K562 (cell line): Measurements from ENCODE around the gene SLC2A8. TPM values are rescaled to one million over a fixed set of nuclear protein-coding genes. Genes with fewer than 3 reads are reported as not detected.
A peak's percentile ranks its signal among the peaks of the same experiment; 100 is the strongest.

Experiments
- ATAC-seq: fragments of 200-7000 bp; cut with Tn5 transposase; 3 replicates; pipeline ENCODE4 v1.9.1; 2020; ENCODE audit warnings: moderate library complexity
- BruUV-seq: library from RNA; stranded (reverse); fragments of 400-500 nt; replicated peaks from 2 replicates; lab custom pipeline; 2021; lab: Mats Ljungman, UMichigan
- CTCF ChIA-PET: fragments of 300-600 bp; formaldehyde crosslinking; extraction: SDS; loops from one replicate; lab custom pipeline; 2021; ENCODE audit warnings: low intra/inter-chr PET ratio; lab: Yijun Ruan, JAX
- POLR2A ChIA-PET: fragments of 300-600, 350-650 bp; sonication (Branson Sonifier 250); formaldehyde crosslinking; extraction: SDS; loops from one replicate; lab custom pipeline; 2021; ENCODE audit warnings: antibody characterized with exemption, inconsistent platforms; lab: Yijun Ruan, JAX
- DNase-seq, 4 experiments: peaks; one replicate each; pipeline versions ENCODE4 v3.0.0 to v3.0.0-alpha.2; 2011 to 2018; ENCODE audit warnings: low spot score in 3 of 4, mixed read lengths in 3 of 4; ENCODE audit errors: extremely low read depth in 1 of 4
- FAIRE-seq: peaks from 2 replicates; lab custom pipeline; 2011; peaks lifted over from hg19 to GRCh38; lab: Jason Lieb, UNC
- H2AFZ ChIP-seq: 2 replicates; pipeline ENCODE4 v1.6.0; 2011; ENCODE audit warnings: low read depth, low read length, control low read depth, inconsistent platforms
- H3K27ac ChIP-seq: fragments of 200-600 bp; 3 replicates; pipeline ENCODE4 v1.8.0; 2011; ENCODE audit warnings: low read depth, mild to moderate bottlenecking, control low read depth, inconsistent platforms, low read length, moderate library complexity, mixed read lengths; ENCODE audit errors: extremely low read depth
- H3K27me3 ChIP-seq, 2 experiments: fragments of 300-600 bp in 1 of 2; 2 replicates in 1 of 2; 3 replicates in 1 of 2; pipeline versions ENCODE4 v1.6.0 to v1.8.0; 2011; ENCODE audit warnings: inconsistent platforms in 2 of 2, low read length in 2 of 2, mild to moderate bottlenecking in 1 of 2, mixed read lengths in 1 of 2, moderate library complexity in 1 of 2; ENCODE audit not compliant: control insufficient read depth in 2 of 2, insufficient read depth in 2 of 2
- H3K36me3 ChIP-seq: fragments of 300-600 bp; 3 replicates; pipeline ENCODE4 v1.8.0; 2011; ENCODE audit warnings: mild to moderate bottlenecking, low read length, inconsistent platforms; ENCODE audit not compliant: control insufficient read depth, insufficient read depth
- H3K4me1 ChIP-seq, 2 experiments: fragments of 200-600 bp in 1 of 2; replicated peaks in 1 of 2; 2 replicates in 1 of 2; 3 replicates in 1 of 2; pipeline versions ENCODE4 v1.5.1 to v1.8.0; 2011; ENCODE audit warnings: inconsistent platforms in 2 of 2, low read length in 2 of 2, mild to moderate bottlenecking in 1 of 2, mixed read lengths in 1 of 2, moderate library complexity in 1 of 2; ENCODE audit not compliant: control insufficient read depth in 2 of 2, insufficient read depth in 2 of 2
- H3K4me2 ChIP-seq: 2 replicates; pipeline ENCODE4 v1.6.1; 2011; ENCODE audit warnings: low read length, control low read depth, inconsistent platforms, mixed read lengths; ENCODE audit not compliant: insufficient read depth
- H3K4me3 ChIP-seq: fragments of 200-600 bp; sonication (generic), shearing (Covaris generic); 2 replicates; pipeline ENCODE4 v1.5.1; 2016; ENCODE audit warnings: control low read depth, inconsistent platforms
- H3K79me2 ChIP-seq: fragments of 200-600 bp; 3 replicates; pipeline ENCODE4 v1.8.0; 2011; ENCODE audit warnings: low read length, inconsistent platforms; ENCODE audit not compliant: control insufficient read depth, insufficient read depth
- H3K9ac ChIP-seq, 2 experiments: 2 replicates each; pipeline versions ENCODE4 v1.6.0 to v1.6.1; 2011; ENCODE audit warnings: low read depth in 2 of 2, low read length in 2 of 2, control low read depth in 1 of 2, inconsistent platforms in 1 of 2, mild to moderate bottlenecking in 1 of 2, mixed read lengths in 1 of 2; ENCODE audit not compliant: insufficient read depth in 1 of 2
- H3K9me1 ChIP-seq: one replicate; pipeline ENCODE4 v1.6.0; 2011; ENCODE audit warnings: inconsistent platforms, mild to moderate bottlenecking, low read length, moderate library complexity; ENCODE audit not compliant: control insufficient read depth, insufficient read depth
- H3K9me3 ChIP-seq: replicated peaks from 2 replicates; pipeline ENCODE4 v1.5.1; 2011; ENCODE audit warnings: low read depth, low read length, inconsistent platforms; ENCODE audit not compliant: control insufficient read depth, insufficient read depth
- H4K20me1 ChIP-seq: replicated peaks from 2 replicates; pipeline ENCODE4 v1.6.1; 2011; ENCODE audit warnings: low read length, inconsistent platforms, mixed read lengths; ENCODE audit not compliant: control insufficient read depth, insufficient read depth
- PCBP1 ChIP-seq: fragments of 200-400 bp; formaldehyde crosslinking; IDR thresholded peaks from 2 replicates; pipeline ENCODE4 v1.6.1; 2018; ENCODE audit warnings: mild to moderate bottlenecking, low read depth, low read length; ENCODE audit not compliant: poor library complexity, severe bottlenecking
- SPI1 ChIP-seq: IDR thresholded peaks from 2 replicates; pipeline ENCODE4 v1.6.1; 2011; ENCODE audit warnings: low read depth, low read length, control low read depth, borderline replicate concordance
- VEZF1 ChIP-seq: fragments of 200-800 bp; sonication (Bioruptor generic); IDR thresholded peaks from 2 replicates; pipeline ENCODE4 v1.6.1; 2017; ENCODE audit warnings: missing genetic modification characterization, missing compliant biosample characterization
- WGBS: fragments of 100-300 bp; shearing (Covaris generic); methylation state at CpG from one replicate; pipeline ENCODE4 v1.1.6; 2016; ENCODE audit warnings: low coverage, mixed read lengths; ENCODE audit not compliant: insufficient coverage; ENCODE audit errors: missing lambda C conversion rate; 5-methylcytosine and 5-hydroxymethylcytosine counted together
- in situ Hi-C: fragments of 300-500 bp; cut with MboI; formaldehyde crosslinking; loops from 4 replicates; pipeline ENCODE4 v1.15.0; 2018; ENCODE audit warnings: inconsistent platforms, mixed read lengths
- intact Hi-C: fragments of 100-400 bp; cut with micrococcal nuclease; formaldehyde crosslinking; loops from 2 replicates; pipeline ENCODE4 v1.14.2; 2022
- polyA plus RNA-seq, 8 experiments: library from polyadenylated mRNA; depleted of rRNA in 4 of 8; stranded (reverse) in 5 of 8; unstranded in 3 of 8; fragments of >200 nt; fragmentation: Nextera tagmentation in 2 of 8; fragmentation: Illumina TruSeq in 1 of 8; extraction: Ambion mirVana in 2 of 8; extraction: Trizol in 1 of 8; gene quantifications; 2 replicates each; pipeline versions ENCODE4 v1.2.1 to v1.2.3, GENCODE V29; 2011 to 2014; ENCODE audit warnings: inconsistent platforms in 1 of 8, missing spikeins in 1 of 8
- total RNA-seq, 7 experiments: library from RNA; depleted of rRNA in 6 of 7; stranded (reverse); fragments of >200 nt in 6 of 7; fragmentation: Illumina TruSeq in 2 of 7; extraction: Trizol in 2 of 7; gene quantifications; 2 replicates each; pipeline versions ENCODE4 v1.2.1 to v1.2.3, GENCODE V29; 2011 to 2021; ENCODE audit warnings: low replicate concordance in 1 of 7

SLC2A8 gene
- total and polyA plus RNA-seq, 9 of the 15 experiments (the other 6 are each of a cell fraction or from before 2014, with no cell fraction given), result 0.13 to 12.9 (median 5.2) TPM

DNA sequence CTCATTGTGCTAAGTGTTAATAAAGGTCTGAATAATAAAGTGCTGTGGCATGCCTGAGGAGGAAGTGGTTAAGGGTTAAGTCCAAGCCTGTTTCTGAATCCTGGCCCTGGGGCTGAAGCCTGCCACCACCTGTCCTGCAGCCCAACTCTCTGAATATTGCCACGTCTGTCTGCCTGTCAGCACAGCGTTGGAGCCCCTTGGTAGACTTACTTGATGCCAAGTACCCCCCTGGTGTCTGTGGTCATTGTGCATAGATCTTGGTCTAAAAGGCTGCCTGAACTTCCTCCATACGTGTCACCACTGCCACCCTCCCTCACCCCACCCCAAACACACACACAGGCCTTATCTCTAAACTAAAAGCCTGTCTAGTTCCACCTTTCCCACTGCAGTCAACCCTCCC is 35.4 kb upstream of the SLC2A8 start:
- BruUV-seq, result no TSS peak

More for the DNA sequence above, 35.4 kb upstream of the SLC2A8 start:
- WGBS, result 14% methylated on average over 3 of the region's 3 CpGs
- no peaks in the 10 kb centered on the region for H3K9me3 ChIP-seq
- no peak overlapping the region for H3K4me3 ChIP-seq
- intact Hi-C loops (loop anchor here (2.0 to 5.0 kb wide), 5 partner anchors 49 to 226 kb away; no protein-coding TSS in a partner anchor), in situ Hi-C loops (no loop called here)
- no peak overlapping the region for H3K27ac ChIP-seq
- no peaks in the 10 kb centered on the region for H4K20me1 ChIP-seq
- ATAC-seq (peak; percentile 34; the same call in 2 of the 3 replicates), DNase-seq (peak in 2 of 4 experiments; percentile 16 to 19), FAIRE-seq (peak; percentile 55)
- H3K4me2 ChIP-seq, result peak overlapping the region; percentile 28; the same call in 1 of the 2 replicates
- ChIA-PET POLR2A (no interaction called here), CTCF (interaction anchor here (0.5 to 1.3 kb wide), 3 partner anchors 148 to 373 kb away, joined by 3 to 5 read pairs (median 3); partner anchors contain the start of gene TOR2A)
- H3K36me3 ChIP-seq, result no peaks in the 10 kb centered on the region
- TF ChIP-seq PCBP1, result no peak
- peak; percentile 59 for TF ChIP-seq VEZF1 (CRISPR knock-in tag)
- peak; percentile 62; the same call in 1 of the 2 replicates for TF ChIP-seq SPI1
- H2AFZ ChIP-seq, result no peak overlapping the region
- H3K4me1 ChIP-seq, result peaks cover 7 to 9% of the 10 kb centered on the region in 2 experiments; a peak in 3 of 5 replicates
- H3K9ac ChIP-seq, result peak overlapping the region in 1 of 2 experiments; percentile 7; a peak in 1 of 4 replicates
- no peaks in the 10 kb centered on the region for H3K79me2 ChIP-seq
- H3K9me1 ChIP-seq, result no peaks in the 10 kb centered on the region
- peaks cover 1 to 4% of the 10 kb centered on the region in 2 experiments; a peak in 2 of 5 replicates for H3K27me3 ChIP-seq
